GM12801 (cell line): Measurements from ENCODE around the gene LATS2.

ENCODE experiments used
- CTCF ChIP-seq: IDR thresholded peaks from one replicate; pipeline ENCODE4 v1.5.1; 2011; ENCODE audit warnings: control low read depth; ENCODE audit not compliant: insufficient read length; ENCODE audit errors: extremely low read depth

LATS2 gene

GRCh38 chr13:21014139-21014501, 47.3 kb downstream of the LATS2 start:
- no peak for TF ChIP-seq CTCF

GRCh38 chr13:21013682-21014038, 47.7 kb downstream of the LATS2 start:
- TF ChIP-seq CTCF = no peak

GRCh38 chr13:21012841-21013681, 48.3 kb downstream of the LATS2 start:
- TF ChIP-seq CTCF = no peak

- no peak for TF ChIP-seq CTCF
Measured at GRCh38 chr13:21012211-21012610, 49.2 kb downstream of the LATS2 start.

GRCh38 chr13:21011378-21011777, 50.0 kb downstream of the LATS2 start:
- TF ChIP-seq CTCF = no peak

- TF ChIP-seq CTCF = no peak
Measured at GRCh38 chr13:21010621-21011020, 50.8 kb downstream of the LATS2 start.

GRCh38 chr13:21009036-21009435, 52.4 kb downstream of the LATS2 start:
- TF ChIP-seq CTCF = no peak
